HPDE6-E6E7 (cell line): ENCODE data around the gene VAV3.
"Not testable (repeated sequence)": the region's sequence is repeated elsewhere in the genome, so short reads cannot be mapped to it uniquely, and the experiment has no call there.

Experiments
- DNase-seq: peaks from one replicate; pipeline ENCODE4 v3.0.0; 2011; ENCODE audit warnings: missing footprints; ENCODE audit errors: extremely low spot score

The VAV3 gene

GRCh38 chr1:107740579-107740978 is 224.4 kb downstream of the VAV3 start:
- DNase-seq, result no peak

GRCh38 chr1:107739651-107740050 is 225.3 kb downstream of the VAV3 start:
- DNase-seq, result no peak

GRCh38 chr1:107739201-107739600 is 225.8 kb downstream of the VAV3 start:
- DNase-seq, result no peak

GRCh38 chr1:107733401-107733800 is 231.6 kb downstream of the VAV3 start:
- DNase-seq, result not testable (repeated sequence)

- DNase-seq, result no peak
These were observed 237.1 kb downstream of the VAV3 start for GRCh38 chr1:107727866-107728265.

GRCh38 chr1:107726860-107727259 is 238.1 kb downstream of the VAV3 start:
- no peak for DNase-seq

- DNase-seq, result no peak
These were observed 240.3 kb downstream of the VAV3 start for GRCh38 chr1:107724648-107725047.

GRCh38 chr1:107720210-107720609 is 244.8 kb downstream of the VAV3 start:
- DNase-seq, result not testable (repeated sequence)

GRCh38 chr1:107710005-107710404 is 255.0 kb downstream of the VAV3 start:
- DNase-seq, result no peak

- no peak for DNase-seq
These were observed 257.9 kb downstream of the VAV3 start for GRCh38 chr1:107707111-107707510.

GRCh38 chr1:107706182-107706581 is 258.8 kb downstream of the VAV3 start:
- DNase-seq, result no peak

GRCh38 chr1:107704911-107705310 is 260.1 kb downstream of the VAV3 start:
- DNase-seq, result no peak

GRCh38 chr1:107702946-107703571 is 261.9 kb downstream of the VAV3 start:
- DNase-seq, result no peak

- DNase-seq, result not testable (repeated sequence)
These were observed 264.3 kb downstream of the VAV3 start for GRCh38 chr1:107700651-107701050.

- no peak for DNase-seq
These were observed 266.8 kb downstream of the VAV3 start for GRCh38 chr1:107698161-107698560.

- no peak for DNase-seq
These were observed 269.6 kb downstream of the VAV3 start for GRCh38 chr1:107695341-107695740.

- no peak for DNase-seq
These were observed 272.2 kb downstream of the VAV3 start for GRCh38 chr1:107692580-107693345.

- peak; percentile 54 for DNase-seq
These were observed 273.4 kb downstream of the VAV3 start for GRCh38 chr1:107691540-107691939.

- DNase-seq, result no peak
These were observed 274.5 kb downstream of the VAV3 start for GRCh38 chr1:107690491-107690890.

- DNase-seq, result no peak
These were observed 275.2 kb downstream of the VAV3 start for GRCh38 chr1:107689733-107690132.

GRCh38 chr1:107689159-107689558 is 275.8 kb downstream of the VAV3 start:
- DNase-seq, result no peak

- no peak for DNase-seq
These were observed 276.9 kb downstream of the VAV3 start for GRCh38 chr1:107687849-107688753.
